Measurements from ENCODE around the gene WWC1.

Gene WWC1

GRCh38 chr5:168415971-168416370, 124.5 kb downstream of the WWC1 start:
- Histone ChIP-seq H3K36me3 (no peaks in the 10 kb centered on the region), H3K9me3 (no peaks in the 10 kb centered on the region), H3K4me3 (ENCODE audit: low read depth, low read length) (no peak overlapping the region), H3K4me1 (no peaks in the 10 kb centered on the region), H3K27me3 (no peaks in the 10 kb centered on the region)
- no peak for TF ChIP-seq CTCF (IDR thresholded peaks at IDR 0.05; ENCODE audit: low read depth, low read length)
- DNase-seq, result no peak

- H3K36me3 ChIP-seq, result no peaks in the 10 kb centered on the region
- DNase-seq, result no peak
- H3K27me3 ChIP-seq, result no peaks in the 10 kb centered on the region
- H3K4me3 ChIP-seq (ENCODE audit: low read depth, low read length), result no peak overlapping the region
- no peaks in the 10 kb centered on the region for H3K9me3 ChIP-seq
- H3K4me1 ChIP-seq, result no peaks in the 10 kb centered on the region
- TF ChIP-seq CTCF (IDR thresholded peaks at IDR 0.05; ENCODE audit: low read depth, low read length), result no peak
These were observed 126.4 kb downstream of the WWC1 start for GRCh38 chr5:168417731-168418429.

GRCh38 chr5:168420461-168420860, 129.0 kb downstream of the WWC1 start:
- no peak for DNase-seq
- Histone ChIP-seq H3K4me1 (no peaks in the 10 kb centered on the region), H3K9me3 (no peaks in the 10 kb centered on the region), H3K27me3 (no peaks in the 10 kb centered on the region), H3K36me3 (no peaks in the 10 kb centered on the region), H3K4me3 (ENCODE audit: low read depth, low read length) (no peak overlapping the region)
- no peak for TF ChIP-seq CTCF (IDR thresholded peaks at IDR 0.05; ENCODE audit: low read depth, low read length)

- no peaks in the 10 kb centered on the region for H3K9me3 ChIP-seq
- H3K36me3 ChIP-seq, result no peaks in the 10 kb centered on the region
- no peak for TF ChIP-seq CTCF (IDR thresholded peaks at IDR 0.05; ENCODE audit: low read depth, low read length)
- no peaks in the 10 kb centered on the region; the same call in 1 of the 2 replicates for H3K4me1 ChIP-seq
- DNase-seq, result no peak
- H3K27me3 ChIP-seq, result no peaks in the 10 kb centered on the region
- no peak overlapping the region for H3K4me3 ChIP-seq (ENCODE audit: low read depth, low read length)
These were observed 131.0 kb downstream of the WWC1 start for GRCh38 chr5:168422431-168422830.

- DNase-seq, result no peak
- no peak for TF ChIP-seq CTCF (IDR thresholded peaks at IDR 0.05; ENCODE audit: low read depth, low read length)
- H3K4me1 ChIP-seq, result no peaks in the 10 kb centered on the region; the same call in 1 of the 2 replicates
- no peaks in the 10 kb centered on the region for H3K36me3 ChIP-seq
- H3K4me3 ChIP-seq (ENCODE audit: low read depth, low read length), result no peak overlapping the region
- H3K9me3 ChIP-seq, result no peaks in the 10 kb centered on the region
- H3K27me3 ChIP-seq, result no peaks in the 10 kb centered on the region
These were observed 132.0 kb downstream of the WWC1 start for GRCh38 chr5:168423478-168423877.

GRCh38 chr5:168423971-168424370, 132.5 kb downstream of the WWC1 start:
- Histone ChIP-seq H3K9me3 (no peaks in the 10 kb centered on the region), H3K4me3 (ENCODE audit: low read depth, low read length) (no peak overlapping the region), H3K36me3 (no peaks in the 10 kb centered on the region), H3K27me3 (no peaks in the 10 kb centered on the region), H3K4me1 (no peaks in the 10 kb centered on the region; the same call in 1 of the 2 replicates)
- DNase-seq, result no peak
- TF ChIP-seq CTCF (IDR thresholded peaks at IDR 0.05; ENCODE audit: low read depth, low read length), result no peak

Measured in BE2C (cell line).